ENCODE results near the gene KRT86.
A peak's percentile ranks its signal among the peaks of the same experiment; 100 is the strongest.

Gene KRT86

GRCh38 chr12:52243856-52244614 lies 30.4 kb upstream of the KRT86 start:
- H3K4me3 ChIP-seq (ENCODE audit: low read depth, low read length): peak overlapping the region; percentile 50
- TF ChIP-seq, protein P1, sequence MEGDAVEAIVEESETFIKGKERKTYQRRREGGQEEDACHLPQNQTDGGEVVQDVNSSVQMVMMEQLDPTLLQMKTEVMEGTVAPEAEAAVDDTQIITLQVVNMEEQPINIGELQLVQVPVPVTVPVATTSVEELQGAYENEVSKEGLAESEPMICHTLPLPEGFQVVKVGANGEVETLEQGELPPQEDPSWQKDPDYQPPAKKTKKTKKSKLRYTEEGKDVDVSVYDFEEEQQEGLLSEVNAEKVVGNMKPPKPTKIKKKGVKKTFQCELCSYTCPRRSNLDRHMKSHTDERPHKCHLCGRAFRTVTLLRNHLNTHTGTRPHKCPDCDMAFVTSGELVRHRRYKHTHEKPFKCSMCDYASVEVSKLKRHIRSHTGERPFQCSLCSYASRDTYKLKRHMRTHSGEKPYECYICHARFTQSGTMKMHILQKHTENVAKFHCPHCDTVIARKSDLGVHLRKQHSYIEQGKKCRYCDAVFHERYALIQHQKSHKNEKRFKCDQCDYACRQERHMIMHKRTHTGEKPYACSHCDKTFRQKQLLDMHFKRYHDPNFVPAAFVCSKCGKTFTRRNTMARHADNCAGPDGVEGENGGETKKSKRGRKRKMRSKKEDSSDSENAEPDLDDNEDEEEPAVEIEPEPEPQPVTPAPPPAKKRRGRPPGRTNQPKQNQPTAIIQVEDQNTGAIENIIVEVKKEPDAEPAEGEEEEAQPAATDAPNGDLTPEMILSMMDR (IDR thresholded peaks at IDR 0.05; ENCODE audit: insufficient read depth, low read depth, low read length, missing control alignments): no peak
- DNase-seq (ENCODE audit: low read depth): peak; percentile 90

DNA sequence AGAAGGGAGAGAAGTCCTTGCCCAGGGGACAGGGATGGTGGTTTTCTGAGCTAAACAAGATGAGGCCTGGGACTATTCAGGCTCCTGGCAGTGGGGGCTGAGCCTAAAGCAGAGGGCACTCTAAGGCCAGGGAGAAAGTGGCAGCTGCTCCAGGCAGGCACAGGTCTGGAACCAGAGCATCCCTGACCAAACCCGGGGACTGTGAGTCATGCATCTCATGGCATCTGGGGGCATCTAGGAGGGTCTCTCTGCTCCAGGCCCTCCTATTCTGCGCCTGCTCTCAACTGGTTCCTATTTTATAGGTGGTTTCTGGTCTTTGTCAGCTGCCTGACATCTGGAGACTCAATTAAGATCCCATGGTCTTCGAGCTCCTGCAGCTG lies 29.8 kb upstream of the KRT86 start:
- DNase-seq (ENCODE audit: low read depth): peak; percentile 14
- TF ChIP-seq, protein P1 (IDR thresholded peaks at IDR 0.05; ENCODE audit: insufficient read depth, low read depth, low read length, missing control alignments): no peak
- peak overlapping the region; percentile 50 for H3K4me3 ChIP-seq (ENCODE audit: low read depth, low read length)

- TF ChIP-seq, protein P1 (IDR thresholded peaks at IDR 0.05; ENCODE audit: insufficient read depth, low read depth, low read length, missing control alignments): no peak
- peak overlapping the region; percentile 50 for H3K4me3 ChIP-seq (ENCODE audit: low read depth, low read length)
- DNase-seq (ENCODE audit: low read depth): no peak
These were observed 29.0 kb upstream of the KRT86 start for GRCh38 chr12:52245259-52245961.

- TF ChIP-seq, protein P1 (IDR thresholded peaks at IDR 0.05; ENCODE audit: insufficient read depth, low read depth, low read length, missing control alignments): no peak
- no peak for DNase-seq (ENCODE audit: low read depth)
- H3K4me3 ChIP-seq (ENCODE audit: low read depth, low read length): peak overlapping the region; percentile 50
These were observed 28.4 kb upstream of the KRT86 start for GRCh38 chr12:52245962-52246569.

- peak; percentile 54 for DNase-seq (ENCODE audit: low read depth)
- peak overlapping the region; percentile 50 for H3K4me3 ChIP-seq (ENCODE audit: low read depth, low read length)
- TF ChIP-seq, protein P1 (IDR thresholded peaks at IDR 0.05; ENCODE audit: insufficient read depth, low read depth, low read length, missing control alignments): no peak
These were observed 27.5 kb upstream of the KRT86 start for GRCh38 chr12:52246720-52247621.
